ENCODE data around the gene SNX9. TPM values are rescaled to one million over a fixed set of nuclear protein-coding genes. Genes with fewer than 3 reads are reported as not detected.

Gene SNX9
- total RNA-seq, 2 donors from 2014 or later, result 19.8 to 24.1 TPM

- 1 to 2% methylated on average over 19 to 36 of the region's 36 CpGs for WGBS, 2 donors
- Histone ChIP-seq H3K9me3 (no peaks in the 10 kb centered on the region), H3K27me3 (no peaks in the 10 kb centered on the region), H3K4me1 (peaks cover 54% of the 10 kb centered on the region), H3K27ac (peak overlapping the region; percentile 46 to 93 (median 82)), H3K4me3 (peak overlapping the region; percentile 79 to 84), H3K36me3 (replicated peaks in 1 of 2; ENCODE audit: insufficient read depth in 1 of 2, low read depth in 2 of 2) (no peaks in the 10 kb centered on the region)
- ATAC-seq (peak; percentile 46), DNase-seq (peak; percentile 60 to 78 (median 70))
- intact Hi-C loops (cut with DNase I), result no loop called here
- TF ChIP-seq POLR2A (IDR thresholded peaks at IDR 0.05), result peak in 1 of 3 donors; percentile 18
- no peak for TF ChIP-seq CTCF (IDR thresholded peaks at IDR 0.05)
Observed at GRCh38 chr6:157982102-157982562, 159.1 kb downstream of the SNX9 start.

GRCh38 chr6:157982563-157983405, 159.7 kb downstream of the SNX9 start:
- Histone ChIP-seq H3K9me3 (no peaks in the 10 kb centered on the region), H3K4me3 (peak overlapping the region; percentile 79 to 84), H3K27me3 (no peaks in the 10 kb centered on the region), H3K4me1 (peaks cover 55% of the 10 kb centered on the region), H3K36me3 (replicated peaks in 1 of 2; ENCODE audit: insufficient read depth in 1 of 2, low read depth in 2 of 2) (no peaks in the 10 kb centered on the region), H3K27ac (peak overlapping the region in 3 of 4 donors; percentile 82 to 93 (median 83))
- no peak for ATAC-seq
- 26 to 32% methylated on average over 17 of the region's 17 CpGs for WGBS, 2 donors
- peak; percentile 37 to 66 (median 46) for DNase-seq
- TF ChIP-seq POLR2A (IDR thresholded peaks at IDR 0.05) (no peak), CTCF (IDR thresholded peaks at IDR 0.05) (peak in 5 of 7 experiments; percentile 11 to 47 (median 37))
- intact Hi-C loops (cut with DNase I), result no loop called here

GRCh38 chr6:157983406-157984119, 160.5 kb downstream of the SNX9 start:
- peaks cover 63% of the 10 kb centered on the region for H3K4me1 ChIP-seq
- intact Hi-C loops (cut with DNase I), result no loop called here
- DNase-seq (no peak), ATAC-seq (no peak)
- no peaks in the 10 kb centered on the region for H3K27me3 ChIP-seq
- TF ChIP-seq POLR2A (IDR thresholded peaks at IDR 0.05) (no peak), CTCF (IDR thresholded peaks at IDR 0.05) (no peak)
- H3K9me3 ChIP-seq, result no peaks in the 10 kb centered on the region
- 67 to 72% methylated on average over 9 of the region's 9 CpGs for whole genome bisulfite sequencing, 2 donors
- H3K36me3 ChIP-seq (replicated peaks in 1 of 2; ENCODE audit: insufficient read depth in 1 of 2, low read depth in 2 of 2), result no peaks in the 10 kb centered on the region
- no peak overlapping the region for H3K4me3 ChIP-seq
- peak overlapping the region in 3 of 4 donors; percentile 82 to 93 (median 83) for H3K27ac ChIP-seq

GRCh38 chr6:157984128-157984527, 161.1 kb downstream of the SNX9 start:
- DNase-seq (no peak), ATAC-seq (no peak)
- Histone ChIP-seq H3K27ac (peak overlapping the region in 3 of 4 donors; percentile 64 to 75 (median 66)), H3K4me3 (no peak overlapping the region), H3K9me3 (no peaks in the 10 kb centered on the region), H3K27me3 (no peaks in the 10 kb centered on the region), H3K36me3 (replicated peaks in 1 of 2; ENCODE audit: insufficient read depth in 1 of 2, low read depth in 2 of 2) (no peaks in the 10 kb centered on the region), H3K4me1 (peaks cover 69% of the 10 kb centered on the region)
- TF ChIP-seq POLR2A (IDR thresholded peaks at IDR 0.05), result no peak
- 95% methylated on average over 4 of the region's 4 CpGs for WGBS, 2 donors
- intact Hi-C loops (cut with DNase I), result no loop called here

GRCh38 chr6:157984686-157985225, 161.7 kb downstream of the SNX9 start:
- Histone ChIP-seq H3K36me3 (replicated peaks in 1 of 2; ENCODE audit: insufficient read depth in 1 of 2, low read depth in 2 of 2) (no peaks in the 10 kb centered on the region), H3K4me3 (no peak overlapping the region), H3K4me1 (peaks cover 74% of the 10 kb centered on the region), H3K27me3 (no peaks in the 10 kb centered on the region), H3K27ac (peak overlapping the region; percentile 56 to 75 (median 65)), H3K9me3 (no peaks in the 10 kb centered on the region)
- intact Hi-C loops (cut with DNase I), result no loop called here
- WGBS, 2 donors, result 63 to 80% methylated on average over 12 to 14 of the region's 14 CpGs
- no peak for TF ChIP-seq CTCF (IDR thresholded peaks at IDR 0.05)
- TF ChIP-seq POLR2A (IDR thresholded peaks at IDR 0.05), result no peak
- DNase-seq, result no peak
- no peak for ATAC-seq

Measured in body of pancreas (tissue), 4 donors.